Measurements from ENCODE around the gene MEIOB. TPM values are rescaled to one million over a fixed set of nuclear protein-coding genes. Genes with fewer than 3 reads are reported as not detected.

The MEIOB gene
- total RNA-seq, 2 experiments from 2014 or later = not detected

DNA sequence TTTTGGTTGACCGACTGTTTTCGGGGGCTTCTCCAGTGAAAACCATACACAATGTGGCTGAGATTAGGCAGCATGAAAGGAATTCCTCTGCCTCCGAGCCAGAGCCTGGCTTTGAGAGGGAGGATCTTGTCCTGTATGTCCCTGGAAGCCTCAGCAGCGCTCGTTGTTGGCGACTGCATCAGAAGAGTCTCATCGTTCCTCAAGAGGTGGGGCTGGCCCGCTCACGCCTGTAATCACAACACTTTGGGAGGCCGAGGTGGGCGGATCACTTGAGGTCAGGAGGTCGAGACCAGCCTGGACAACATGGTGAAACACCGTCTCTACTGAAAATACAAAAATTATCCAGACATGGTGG lies 31.2 kb upstream of the MEIOB start:
- TF ChIP-seq, protein P1, sequence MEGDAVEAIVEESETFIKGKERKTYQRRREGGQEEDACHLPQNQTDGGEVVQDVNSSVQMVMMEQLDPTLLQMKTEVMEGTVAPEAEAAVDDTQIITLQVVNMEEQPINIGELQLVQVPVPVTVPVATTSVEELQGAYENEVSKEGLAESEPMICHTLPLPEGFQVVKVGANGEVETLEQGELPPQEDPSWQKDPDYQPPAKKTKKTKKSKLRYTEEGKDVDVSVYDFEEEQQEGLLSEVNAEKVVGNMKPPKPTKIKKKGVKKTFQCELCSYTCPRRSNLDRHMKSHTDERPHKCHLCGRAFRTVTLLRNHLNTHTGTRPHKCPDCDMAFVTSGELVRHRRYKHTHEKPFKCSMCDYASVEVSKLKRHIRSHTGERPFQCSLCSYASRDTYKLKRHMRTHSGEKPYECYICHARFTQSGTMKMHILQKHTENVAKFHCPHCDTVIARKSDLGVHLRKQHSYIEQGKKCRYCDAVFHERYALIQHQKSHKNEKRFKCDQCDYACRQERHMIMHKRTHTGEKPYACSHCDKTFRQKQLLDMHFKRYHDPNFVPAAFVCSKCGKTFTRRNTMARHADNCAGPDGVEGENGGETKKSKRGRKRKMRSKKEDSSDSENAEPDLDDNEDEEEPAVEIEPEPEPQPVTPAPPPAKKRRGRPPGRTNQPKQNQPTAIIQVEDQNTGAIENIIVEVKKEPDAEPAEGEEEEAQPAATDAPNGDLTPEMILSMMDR (IDR thresholded peaks at IDR 0.05) = no peak
- Histone ChIP-seq H3K4me1 (ENCODE audit: insufficient read depth, low read length) (no peaks in the 10 kb centered on the region), H3K4me3 (ENCODE audit: low read length) (no peak overlapping the region), H3K27me3 (ENCODE audit: control insufficient read depth in 1 of 2, insufficient read depth in 2 of 2, low read length in 2 of 2) (peaks cover 0 to 10% of the 10 kb centered on the region in 2 experiments), H3K36me3 (ENCODE audit: insufficient read depth, low read length) (no peaks in the 10 kb centered on the region), H3K27ac (ENCODE audit: low read depth in 1 of 2, low read length in 2 of 2) (no peak overlapping the region), H3K9me3 (ENCODE audit: control insufficient read depth in 1 of 2, insufficient read depth in 1 of 2, low read length in 2 of 2) (no peaks in the 10 kb centered on the region)
- DNase-seq (no peak), ATAC-seq (ENCODE audit: poor library complexity) (no peak)
- H3K4me1 Mint-ChIP-seq (ENCODE audit: low read depth) = no peaks in the 10 kb centered on the region
- H3K36me3 Mint-ChIP-seq (ENCODE audit: low read depth) = no peaks in the 10 kb centered on the region
- H3K4me3 Mint-ChIP-seq = no peak overlapping the region
- CTCF ChIA-PET = no interaction called here
- H3K9me3 Mint-ChIP-seq = no peaks in the 10 kb centered on the region
- H3K27ac Mint-ChIP-seq = no peak overlapping the region
- POLR2A ChIA-PET = no interaction called here
- H3K27me3 Mint-ChIP-seq = peaks cover 4% of the 10 kb centered on the region
- intact Hi-C loops (cut with DNase I, micrococcal nuclease) = no loop called here

DNA sequence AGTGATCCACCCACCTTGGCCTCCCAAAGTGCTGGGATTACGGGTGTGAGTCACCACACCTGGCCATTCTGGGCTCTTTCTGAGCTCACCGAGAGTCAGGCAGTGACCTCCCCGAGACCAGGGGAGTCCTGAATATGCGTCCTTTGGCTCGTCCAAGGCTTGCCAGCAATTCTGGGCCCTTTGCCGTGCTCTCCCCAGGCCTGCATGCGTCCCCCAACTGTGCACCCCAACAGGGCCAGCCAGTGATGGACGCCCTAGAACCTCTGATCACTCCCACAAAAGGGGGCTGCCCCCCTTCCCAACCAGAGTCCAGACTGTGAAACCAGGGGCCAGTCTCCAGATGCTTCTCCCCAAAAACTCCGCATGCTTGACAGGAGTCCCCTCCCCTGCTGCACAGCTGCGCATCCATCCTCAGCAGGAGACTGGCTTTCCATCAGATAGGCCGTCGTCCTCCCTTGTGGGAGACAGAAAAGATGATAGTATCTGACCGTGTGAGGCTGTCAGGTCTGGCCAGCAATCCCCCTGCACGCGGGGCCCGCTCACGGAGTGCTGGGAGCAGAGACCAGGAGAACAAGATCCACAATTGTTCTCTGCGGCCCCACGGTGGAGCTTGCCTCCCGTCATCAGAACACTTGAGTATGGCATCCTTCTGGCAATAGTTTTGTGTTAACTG lies 30.7 kb upstream of the MEIOB start:
- ATAC-seq (ENCODE audit: poor library complexity) (no peak), DNase-seq (no peak)
- Mint-ChIP-seq H3K4me3 (no peak overlapping the region), H3K36me3 (ENCODE audit: low read depth) (no peaks in the 10 kb centered on the region), H3K4me1 (ENCODE audit: low read depth) (no peaks in the 10 kb centered on the region), H3K27me3 (peaks cover 4% of the 10 kb centered on the region), H3K9me3 (no peaks in the 10 kb centered on the region), H3K27ac (no peak overlapping the region)
- H3K36me3 ChIP-seq (ENCODE audit: insufficient read depth, low read length) = no peaks in the 10 kb centered on the region
- no peak overlapping the region for H3K27ac ChIP-seq (ENCODE audit: low read depth in 1 of 2, low read length in 2 of 2)
- no peak overlapping the region for H3K4me3 ChIP-seq (ENCODE audit: low read length)
- H3K4me1 ChIP-seq (ENCODE audit: insufficient read depth, low read length) = no peaks in the 10 kb centered on the region
- peaks cover 0 to 10% of the 10 kb centered on the region in 2 experiments for H3K27me3 ChIP-seq (ENCODE audit: control insufficient read depth in 1 of 2, insufficient read depth in 2 of 2, low read length in 2 of 2)
- CTCF ChIA-PET = no interaction called here
- TF ChIP-seq, protein P1 (IDR thresholded peaks at IDR 0.05) = no peak
- intact Hi-C loops (cut with DNase I, micrococcal nuclease) = no loop called here
- POLR2A ChIA-PET = no interaction called here
- H3K9me3 ChIP-seq (ENCODE audit: control insufficient read depth in 1 of 2, insufficient read depth in 1 of 2, low read length in 2 of 2) = no peaks in the 10 kb centered on the region

DNA sequence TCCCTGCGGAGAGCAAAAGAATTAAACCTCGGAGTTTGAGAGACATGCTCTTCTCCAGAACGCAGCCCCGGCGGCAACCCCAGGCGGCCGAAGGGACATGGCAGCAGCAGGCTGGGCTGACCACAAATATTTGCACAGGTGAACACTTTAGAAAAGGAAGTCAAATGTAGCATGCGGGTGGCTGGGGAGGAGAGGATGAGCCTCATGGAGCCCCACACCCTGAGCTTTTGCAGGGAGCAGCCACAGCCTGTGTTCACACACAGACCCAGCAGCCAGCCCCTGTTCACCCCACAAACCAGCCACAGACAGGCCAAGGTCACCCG lies 28.4 kb upstream of the MEIOB start:
- CTCF ChIA-PET = no interaction called here
- Histone ChIP-seq H3K27ac (ENCODE audit: low read depth in 1 of 2, low read length in 2 of 2) (no peak overlapping the region), H3K36me3 (ENCODE audit: insufficient read depth, low read length) (no peaks in the 10 kb centered on the region), H3K9me3 (ENCODE audit: control insufficient read depth in 1 of 2, insufficient read depth in 1 of 2, low read length in 2 of 2) (no peaks in the 10 kb centered on the region), H3K27me3 (ENCODE audit: control insufficient read depth in 1 of 2, insufficient read depth in 2 of 2, low read length in 2 of 2) (peaks cover 2 to 4% of the 10 kb centered on the region in 2 experiments), H3K4me3 (ENCODE audit: low read length) (no peak overlapping the region), H3K4me1 (ENCODE audit: insufficient read depth, low read length) (no peaks in the 10 kb centered on the region)
- POLR2A ChIA-PET = no interaction called here
- no peak for ATAC-seq (ENCODE audit: poor library complexity)
- Mint-ChIP-seq H3K27ac (no peak overlapping the region), H3K4me3 (no peak overlapping the region), H3K9me3 (no peaks in the 10 kb centered on the region), H3K4me1 (ENCODE audit: low read depth) (no peaks in the 10 kb centered on the region), H3K27me3 (peaks cover 4% of the 10 kb centered on the region), H3K36me3 (ENCODE audit: low read depth) (no peaks in the 10 kb centered on the region)
- intact Hi-C loops (cut with DNase I, micrococcal nuclease) = no loop called here
- no peak for DNase-seq
- TF ChIP-seq, protein P1 (IDR thresholded peaks at IDR 0.05) = no peak

Measured in CD4-positive, alpha-beta T cell (primary cell).